Measurements from ENCODE around the gene DNAH7. TPM values are rescaled to one million over a fixed set of nuclear protein-coding genes. Genes with fewer than 3 reads are reported as not detected.

DNAH7 gene
- total and polyA plus RNA-seq, 2 of the 8 experiments (the other 6 are each of a cell fraction or from before 2014, with no cell fraction given): 0.07 to 0.08 TPM

GRCh38 chr2:195694553-195694952 lies 374.1 kb downstream of the DNAH7 start:
- Histone ChIP-seq H3K27ac (ENCODE audit: low read depth, low read length) (peak overlapping the region; percentile 50), H2BK12ac (ENCODE audit: low read depth, low read length) (peak overlapping the region; percentile 71; the same call in 1 of the 2 replicates), H3K4me1 (replicated peaks in 1 of 4; ENCODE audit: control insufficient read depth in 3 of 4, insufficient read depth in 4 of 4, low read length in 3 of 4) (peaks cover 1 to 6% (median 4%) of the 10 kb centered on the region in 4 experiments), H2AK5ac (ENCODE audit: low read depth, low read length) (peak overlapping the region; percentile 57; the same call in 1 of the 2 replicates), H4K8ac (ENCODE audit: extremely low read depth, insufficient read depth, low read length) (peak overlapping the region; percentile 28; the same call in 1 of the 2 replicates), H2BK20ac (ENCODE audit: low read length) (peak overlapping the region; percentile 48; the same call in 1 of the 2 replicates), H2BK15ac (ENCODE audit: low read length) (0 out of 2 replicates have a peak overlapping the region, but pooled peaks have one; percentile 77), H3K4me3 (ENCODE audit: extremely low read depth in 1 of 4, insufficient read depth in 2 of 4, low read depth in 3 of 4, low read length in 4 of 4) (no peak overlapping the region), H3K9me3 (ENCODE audit: insufficient read depth in 2 of 2, low read depth in 1 of 2, low read length in 1 of 2) (no peaks in the 10 kb centered on the region), H4K91ac (replicated peaks; ENCODE audit: insufficient read length, low read length) (no peak overlapping the region), H3K36me3 (ENCODE audit: control insufficient read depth in 2 of 4, insufficient read depth in 4 of 4, low read length in 3 of 4) (no peaks in the 10 kb centered on the region; a peak in 1 of 8 replicates), H2BK120ac (replicated peaks; ENCODE audit: low read depth, low read length) (no peak overlapping the region), H3K79me2 (ENCODE audit: control insufficient read depth in 1 of 2, insufficient read depth in 2 of 2, low read length in 2 of 2) (peaks cover 0 to 100% of the 10 kb centered on the region in 2 experiments; a peak in 3 of 4 replicates), H3K23me2 (ENCODE audit: low read depth, low read length) (no peaks in the 10 kb centered on the region), H3K23ac (ENCODE audit: insufficient read length) (no peak overlapping the region), H3K18ac (ENCODE audit: extremely low read depth, low read length) (no peak overlapping the region), H2AFZ (ENCODE audit: low read length) (no peak overlapping the region), H3K14ac (ENCODE audit: insufficient read length) (no peak overlapping the region), H3K27me3 (replicated peaks in 1 of 4; ENCODE audit: control insufficient read depth in 3 of 4, extremely low read depth in 1 of 4, insufficient read depth in 3 of 4, low read length in 3 of 4) (no peaks in the 10 kb centered on the region), H4K20me1 (replicated peaks in 1 of 2; ENCODE audit: control insufficient read depth in 1 of 2, insufficient read depth in 2 of 2, low read length in 2 of 2) (peaks cover 0 to 3% of the 10 kb centered on the region in 2 experiments), H3K56ac (replicated peaks; ENCODE audit: insufficient read length, low read depth, low read length) (no peak overlapping the region), H4K5ac (ENCODE audit: insufficient read length, low read depth, low read length) (no peak overlapping the region), H3K4ac (replicated peaks; ENCODE audit: insufficient read length, low read depth, low read length) (no peak overlapping the region), H3K9ac (replicated peaks in 1 of 4; ENCODE audit: extremely low read depth in 1 of 4, low read depth in 3 of 4, low read length in 3 of 4) (no peak overlapping the region), H2BK5ac (ENCODE audit: low read depth, low read length) (peak overlapping the region; percentile 62; the same call in 1 of the 2 replicates), H3K4me2 (ENCODE audit: insufficient read depth in 1 of 2, low read depth in 2 of 2, low read length in 2 of 2) (0 out of 4 replicates have a peak overlapping the region, but pooled peaks of 1 of the 2 experiments have one; percentile 41), H3K79me1 (ENCODE audit: low read depth, low read length) (peaks cover 3% of the 10 kb centered on the region; the same call in 1 of the 2 replicates)
- WGBS, 2 experiments (ENCODE audit: extremely low coverage in 1 of 2, insufficient coverage in 1 of 2, insufficient read length in 1 of 2, insufficient replicate concordance in 2 of 2, low coverage in 1 of 2, low lambda C conversion rate in 2 of 2, missing lambda C conversion rate in 1 of 2): 91% methylated on average over 7 of the region's 7 CpGs; no CpG with 5 or more reads in 1 of the 2 experiments
- TF ChIP-seq SUZ12 (IDR thresholded peaks at IDR 0.05; ENCODE audit: low read length): no peak
- TF ChIP-seq RNF2 (IDR thresholded peaks at IDR 0.05; ENCODE audit: borderline replicate concordance, low read depth, low read length, missing control alignments, poor library complexity, severe bottlenecking): no peak
- TF ChIP-seq RAD21 (IDR thresholded peaks at IDR 0.05 in 1 of 2, conservative IDR thresholded peaks at IDR 0.05 in 1 of 2; ENCODE audit: low read depth in 2 of 2, low read length in 2 of 2): no peak
- no peak for TF ChIP-seq CBX8 (IDR thresholded peaks at IDR 0.05; ENCODE audit: borderline replicate concordance, low read depth, low read length)
- CTCF ChIA-PET (ENCODE audit: partially characterized antibody): interaction anchor here (0.7 to 2.1 kb wide), 3 partner anchors 13 to 280 kb away, joined by 3 to 8 read pairs (median 4); no protein-coding TSS in a partner anchor
- POLR2A ChIA-PET (ENCODE audit: partially characterized antibody): interaction anchor here (1.0 to 1.3 kb wide), 2 partner anchors 38 to 79 kb away, joined by 3 to 4 read pairs; partner anchors contain the start of gene SLC39A10
- FAIRE-seq (no peak), DNase-seq (ENCODE audit: low read depth in 1 of 2, low spot score in 2 of 2) (no peak)
